ENCODE data around the gene PACC1. TPM values are rescaled to one million over a fixed set of nuclear protein-coding genes. Genes with fewer than 3 reads are reported as not detected.

PACC1 gene
- total RNA-seq, 1 donor from 2014 or later = 15.0 TPM

DNA sequence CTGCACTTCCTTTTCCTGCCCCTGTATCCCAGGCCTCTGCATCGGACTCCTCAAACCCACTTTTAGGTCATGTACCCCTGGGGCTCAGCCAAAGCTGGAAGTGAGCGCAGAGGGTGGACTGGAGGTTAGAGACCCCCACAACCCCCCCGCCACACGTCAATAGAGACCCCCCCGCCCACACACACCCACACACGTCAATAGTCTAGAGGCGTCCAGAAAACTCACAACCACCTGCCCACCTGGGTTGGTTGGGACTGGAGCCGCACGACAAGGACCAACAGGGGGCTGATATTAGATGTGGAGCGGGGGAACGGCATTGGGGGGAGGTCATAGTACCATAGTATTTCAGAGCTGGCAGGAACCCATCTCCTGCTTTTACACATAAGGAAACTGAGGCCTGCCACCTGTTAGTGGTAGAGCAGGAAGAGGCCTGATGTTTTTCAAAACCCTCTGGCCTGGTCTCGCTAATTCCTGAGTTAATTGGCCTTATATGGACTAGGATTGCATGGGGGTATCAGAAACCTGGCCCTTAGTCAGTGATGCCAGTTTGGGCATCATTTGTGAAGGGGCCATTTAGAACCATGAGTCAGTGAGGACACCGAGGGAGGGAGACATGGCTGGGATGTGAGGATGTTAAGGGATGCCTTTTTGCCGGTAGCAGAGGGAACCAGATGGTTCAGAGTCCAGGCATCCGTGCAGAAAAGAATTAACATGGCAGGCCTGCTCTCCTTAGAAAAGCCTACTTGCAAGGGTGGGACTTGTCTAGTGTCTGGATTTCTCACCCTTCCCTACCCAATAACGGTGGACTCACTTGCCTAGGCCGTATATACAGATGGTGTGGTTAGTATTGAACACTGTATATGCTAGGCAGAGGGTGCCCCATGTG, 19.1 kb upstream of the PACC1 start:
- Histone ChIP-seq H3K4me3 (ENCODE audit: low read depth, low read length) (peak overlapping the region; percentile 56), H3K27me3 (ENCODE audit: control insufficient read depth, insufficient read depth, low read length) (no peaks in the 10 kb centered on the region), H3K36me3 (ENCODE audit: control insufficient read depth, insufficient read depth, low read length) (no peaks in the 10 kb centered on the region)
- no peak for TF ChIP-seq CTCF (IDR thresholded peaks at IDR 0.05; ENCODE audit: insufficient read depth, low read length, severe bottlenecking)
- FAIRE-seq (no peak), DNase-seq (ENCODE audit: low read depth) (no peak)

- TF ChIP-seq CTCF (IDR thresholded peaks at IDR 0.05; ENCODE audit: insufficient read depth, low read length, severe bottlenecking) = no peak
- Histone ChIP-seq H3K4me3 (ENCODE audit: low read depth, low read length) (peak within 1 kb of the TSS; percentile 56), H3K36me3 (ENCODE audit: control insufficient read depth, insufficient read depth, low read length) (no peaks in the 10 kb centered on the region), H3K27me3 (ENCODE audit: control insufficient read depth, insufficient read depth, low read length) (no peaks in the 10 kb centered on the region)
- DNase-seq (ENCODE audit: low read depth) (peak; percentile 63), FAIRE-seq (no peak)
Measured at GRCh38 chr1:212432661-212433576, 18.2 kb upstream of the PACC1 start, which contains the start of gene NENF. TSS of gene NENF (plus strand) at chr1:212432920. CDS start at chr1:212432944, 24 bp downstream.

- Histone ChIP-seq H3K4me3 (ENCODE audit: low read depth, low read length) (peak overlapping the region; percentile 56), H3K27me3 (ENCODE audit: control insufficient read depth, insufficient read depth, low read length) (no peaks in the 10 kb centered on the region), H3K36me3 (ENCODE audit: control insufficient read depth, insufficient read depth, low read length) (no peaks in the 10 kb centered on the region)
- no peak for TF ChIP-seq CTCF (IDR thresholded peaks at IDR 0.05; ENCODE audit: insufficient read depth, low read length, severe bottlenecking)
- FAIRE-seq = no peak
- DNase-seq (ENCODE audit: low read depth) = peak; percentile 11
Measured at GRCh38 chr1:212432272-212432660, 17.6 kb upstream of the PACC1 start.

- DNase-seq (ENCODE audit: low read depth) = no peak
- no peaks in the 10 kb centered on the region for H3K36me3 ChIP-seq (ENCODE audit: control insufficient read depth, insufficient read depth, low read length)
- FAIRE-seq = no peak
- TF ChIP-seq CTCF (IDR thresholded peaks at IDR 0.05; ENCODE audit: insufficient read depth, low read length, severe bottlenecking) = no peak
- no peaks in the 10 kb centered on the region for H3K27me3 ChIP-seq (ENCODE audit: control insufficient read depth, insufficient read depth, low read length)
- no peak overlapping the region for H3K4me3 ChIP-seq (ENCODE audit: low read depth, low read length)
Measured at GRCh38 chr1:212431644-212432043, 17.0 kb upstream of the PACC1 start.

GRCh38 chr1:212430955-212431394, 16.3 kb upstream of the PACC1 start:
- Histone ChIP-seq H3K36me3 (ENCODE audit: control insufficient read depth, insufficient read depth, low read length) (no peaks in the 10 kb centered on the region), H3K27me3 (ENCODE audit: control insufficient read depth, insufficient read depth, low read length) (no peaks in the 10 kb centered on the region), H3K4me3 (ENCODE audit: low read depth, low read length) (no peak overlapping the region)
- FAIRE-seq = no peak
- no peak for TF ChIP-seq CTCF (IDR thresholded peaks at IDR 0.05; ENCODE audit: insufficient read depth, low read length, severe bottlenecking)
- no peak for DNase-seq (ENCODE audit: low read depth)
